A204.1 (cell line): ENCODE measurements around the gene RAPGEF4.

Experiments used
- FAIRE-seq: peaks from 2 replicates; lab custom pipeline; 2012; peaks lifted over from hg19 to GRCh38; lab: Jason Lieb, UNC

RAPGEF4 gene

DNA sequence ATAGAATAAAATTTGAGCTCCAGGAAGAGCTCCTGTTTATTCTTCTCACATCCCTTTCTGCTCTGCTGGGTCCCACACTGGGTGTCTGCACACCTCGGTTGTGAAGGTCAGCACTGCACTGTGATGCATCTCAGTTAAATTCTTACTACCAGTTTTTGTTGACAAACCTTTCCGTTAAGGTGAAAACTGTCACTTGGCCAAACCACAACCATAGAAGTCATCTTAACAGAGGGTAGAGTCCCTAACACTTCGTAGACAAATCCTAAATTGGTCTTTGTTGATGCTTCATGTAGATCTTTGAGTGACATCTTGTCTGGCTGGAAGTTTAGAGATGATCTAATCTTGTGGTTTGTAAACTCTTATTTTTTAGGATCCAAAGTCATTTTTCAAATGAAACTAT lies 172.6 kb downstream of the RAPGEF4 start:
- no peak for FAIRE-seq

DNA sequence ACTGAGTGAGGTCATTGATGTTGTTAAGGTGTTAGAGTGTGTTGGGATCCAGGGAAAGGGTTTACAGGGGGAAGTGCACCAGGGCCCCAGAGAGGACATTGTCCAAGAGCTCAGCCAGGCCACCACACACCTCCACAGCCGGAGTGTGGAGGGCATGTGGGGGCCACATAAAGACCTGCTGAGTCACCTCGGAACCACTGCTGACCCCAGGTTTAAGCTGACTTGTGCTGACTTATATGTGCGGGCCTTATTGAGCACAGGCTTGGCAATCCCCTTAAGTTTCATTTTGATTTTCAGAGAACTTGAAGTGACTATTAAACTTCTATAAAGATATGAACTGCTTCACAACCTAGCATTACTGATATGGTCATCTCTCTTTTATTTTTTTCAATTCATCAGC lies 173.8 kb downstream of the RAPGEF4 start:
- no peak for FAIRE-seq

DNA sequence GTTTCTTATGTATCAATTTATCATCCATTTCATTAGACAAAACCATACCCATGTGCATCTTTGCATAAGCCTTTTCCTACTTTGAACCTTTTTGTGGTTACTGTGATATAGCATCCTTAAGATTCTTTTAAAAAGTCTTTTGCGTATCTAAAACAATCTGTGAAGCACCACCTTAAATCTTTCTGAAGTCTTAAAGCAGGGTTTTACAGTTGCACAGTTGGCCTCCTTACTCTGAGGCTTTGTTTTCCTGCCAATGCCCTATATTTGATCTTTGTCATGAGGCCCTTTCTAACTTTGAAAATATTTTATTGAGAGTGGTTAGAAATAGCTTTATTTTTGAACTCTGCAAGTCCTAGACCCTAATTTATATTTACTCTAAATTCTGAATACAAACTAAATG lies 176.6 kb downstream of the RAPGEF4 start:
- no peak for FAIRE-seq

DNA sequence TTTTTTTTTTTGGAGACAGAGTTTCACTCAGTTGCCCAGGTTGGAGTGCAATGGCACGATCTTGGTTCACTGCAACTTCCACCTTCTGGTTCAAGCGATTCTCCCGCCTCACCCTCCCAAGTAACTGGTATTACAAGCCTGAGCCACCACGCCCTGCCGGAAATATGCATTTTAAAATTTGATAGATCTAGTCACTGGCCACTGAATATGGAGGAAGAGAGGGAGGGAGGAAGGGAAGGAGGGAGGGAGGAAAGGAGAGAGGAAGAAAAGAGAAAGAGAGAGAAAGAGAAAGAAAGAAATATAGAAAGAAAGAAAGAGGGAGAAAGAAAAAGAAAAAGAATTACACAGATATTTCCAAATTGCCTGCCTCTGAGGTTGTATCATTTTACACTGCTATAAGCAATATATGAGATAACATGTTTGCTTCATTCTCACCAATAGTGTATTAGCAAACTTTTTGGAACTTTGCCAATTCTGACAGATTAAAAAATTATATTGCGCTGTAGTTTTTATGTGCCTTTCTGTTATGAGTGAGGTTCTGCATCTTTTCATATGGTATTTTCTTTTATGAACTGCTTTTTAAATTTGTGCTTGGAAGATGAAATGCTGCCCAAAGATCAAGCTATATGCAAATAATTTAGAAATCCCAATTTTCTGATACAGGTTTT lies 178.8 kb downstream of the RAPGEF4 start:
- no peak for FAIRE-seq

DNA sequence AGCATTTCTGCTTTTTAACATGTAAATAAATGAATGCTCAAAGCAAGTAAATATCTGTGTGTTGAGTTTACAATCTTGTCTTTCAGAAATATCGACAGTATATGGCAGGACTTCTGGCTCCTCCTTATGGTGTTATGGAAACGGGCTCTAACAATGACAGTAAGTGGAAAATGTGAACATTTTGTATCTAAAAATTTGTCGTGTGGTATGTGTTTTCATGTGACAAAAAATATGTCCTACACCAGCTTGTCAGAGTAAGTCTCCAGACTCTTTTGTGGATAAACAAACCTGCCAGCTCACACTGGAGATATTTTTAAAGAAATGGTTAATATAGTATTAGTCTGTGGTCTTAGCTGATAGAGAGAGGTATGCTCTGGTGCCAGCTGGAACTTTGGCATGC lies 182.1 kb downstream of the RAPGEF4 start:
- FAIRE-seq: no peak

DNA sequence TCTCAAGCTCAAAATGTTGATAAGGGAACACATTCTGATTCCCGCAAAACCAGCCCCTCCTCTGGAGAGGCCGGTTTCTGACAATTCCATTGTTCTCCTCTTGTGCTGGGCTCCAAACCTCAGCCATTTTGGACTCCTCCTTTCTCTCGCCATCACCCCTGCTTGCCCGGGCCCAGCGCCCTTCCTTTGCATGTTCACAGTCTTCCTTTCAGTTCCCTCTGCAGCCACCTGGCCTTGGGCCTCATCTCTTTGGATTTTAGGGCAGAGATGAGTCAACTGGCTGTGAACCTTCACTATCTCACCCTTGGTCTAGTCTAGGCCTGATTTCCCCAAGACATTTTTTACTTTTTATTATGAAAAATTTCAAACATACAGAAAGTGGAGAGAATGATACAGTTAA lies 184.1 kb downstream of the RAPGEF4 start:
- no peak for FAIRE-seq

DNA sequence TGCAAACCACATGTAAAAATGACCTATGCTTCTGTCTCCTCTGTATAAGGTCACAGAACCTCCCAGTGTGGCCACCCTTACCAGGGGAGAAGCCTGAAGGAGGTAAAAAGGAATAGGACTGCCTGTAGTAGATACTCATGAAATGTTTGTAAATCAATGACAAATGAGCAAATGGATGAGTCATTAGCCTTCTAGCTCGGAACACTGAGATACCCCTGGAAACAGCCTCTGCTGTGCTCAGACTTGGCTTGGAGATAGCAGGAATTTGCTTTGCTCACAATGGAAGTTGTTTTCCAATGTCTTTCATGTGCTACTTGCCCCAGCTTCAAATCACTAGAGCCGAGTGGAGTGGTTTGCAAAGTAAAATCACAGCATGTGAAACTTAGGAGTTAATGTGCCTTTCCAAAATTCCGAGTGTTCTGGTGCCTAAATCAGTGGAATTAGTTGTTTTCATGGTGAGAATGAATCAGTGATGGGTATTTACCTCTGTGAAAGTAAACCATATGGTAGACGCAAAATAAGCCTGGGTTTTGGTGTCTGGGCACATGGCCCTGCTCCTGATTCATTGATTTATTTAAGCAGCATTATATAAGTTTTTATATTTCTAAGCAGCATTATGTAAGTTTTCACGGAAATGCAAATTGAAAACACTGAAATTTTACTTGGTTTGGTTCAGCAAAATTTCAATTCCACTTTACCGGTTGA lies 186.0 kb downstream of the RAPGEF4 start:
- no peak for FAIRE-seq

DNA sequence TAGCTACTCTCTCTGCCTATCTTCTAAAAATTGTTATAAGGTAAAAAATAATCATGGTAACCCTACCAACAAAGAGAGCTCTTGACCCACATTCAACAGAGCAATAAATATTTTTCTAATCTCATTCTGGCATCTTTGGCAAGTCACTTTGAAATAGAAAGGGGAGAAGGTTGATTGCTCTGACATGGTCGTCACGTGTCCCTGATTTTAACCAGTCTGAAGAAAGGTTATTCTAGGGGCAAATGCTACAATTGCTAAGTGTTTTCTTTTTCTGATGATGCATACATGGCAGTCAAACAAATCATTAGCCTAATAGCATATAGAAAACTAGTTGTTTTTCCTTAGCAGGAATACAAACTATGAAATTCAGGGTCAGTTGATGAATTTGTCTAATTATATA lies 186.7 kb downstream of the RAPGEF4 start:
- FAIRE-seq: no peak

DNA sequence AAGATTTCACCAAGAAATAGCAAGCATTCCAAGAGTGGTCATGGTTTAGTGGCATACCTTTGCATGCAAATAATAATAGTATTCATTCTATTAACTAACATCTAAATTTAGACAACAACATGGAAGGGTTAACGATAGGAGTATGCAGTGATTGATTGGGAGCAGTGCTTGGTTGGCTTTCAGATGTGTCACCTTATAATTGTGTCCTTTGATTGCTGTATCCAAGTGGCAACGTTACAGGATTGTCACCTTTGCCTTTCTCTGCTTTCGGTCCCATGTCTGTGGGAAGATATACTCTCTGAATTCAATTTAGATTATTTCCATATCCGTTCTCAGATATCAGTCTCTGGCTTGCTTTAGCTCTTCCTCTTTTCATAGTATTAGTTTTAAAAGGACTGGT lies 187.2 kb downstream of the RAPGEF4 start:
- no peak for FAIRE-seq

DNA sequence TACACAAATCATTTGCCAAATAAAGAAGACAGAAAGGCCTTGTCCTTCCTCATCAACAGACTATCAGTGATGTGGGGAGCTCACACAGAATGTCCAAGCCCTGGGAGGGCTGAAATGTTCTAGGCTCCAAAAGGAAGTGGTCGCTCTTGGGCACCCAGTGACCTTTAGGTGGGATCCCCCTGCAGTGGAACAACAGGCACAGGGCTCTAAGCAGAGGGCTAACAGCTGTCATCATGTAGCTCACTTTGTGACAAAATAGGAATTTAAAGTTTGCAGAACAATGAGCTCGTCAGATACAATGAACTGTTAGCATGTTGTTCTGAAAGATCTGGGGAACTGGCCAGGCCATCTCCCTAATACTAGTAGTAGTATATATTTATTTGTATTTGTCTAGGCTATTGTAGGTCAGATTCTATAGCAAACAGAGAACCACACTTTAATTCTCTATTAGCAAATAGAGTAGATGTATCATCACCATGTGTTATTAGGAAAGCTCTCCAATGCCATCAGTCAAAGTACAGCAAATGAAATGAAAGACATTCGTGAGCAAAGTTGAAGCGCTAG lies 188.5 kb downstream of the RAPGEF4 start:
- no peak for FAIRE-seq

DNA sequence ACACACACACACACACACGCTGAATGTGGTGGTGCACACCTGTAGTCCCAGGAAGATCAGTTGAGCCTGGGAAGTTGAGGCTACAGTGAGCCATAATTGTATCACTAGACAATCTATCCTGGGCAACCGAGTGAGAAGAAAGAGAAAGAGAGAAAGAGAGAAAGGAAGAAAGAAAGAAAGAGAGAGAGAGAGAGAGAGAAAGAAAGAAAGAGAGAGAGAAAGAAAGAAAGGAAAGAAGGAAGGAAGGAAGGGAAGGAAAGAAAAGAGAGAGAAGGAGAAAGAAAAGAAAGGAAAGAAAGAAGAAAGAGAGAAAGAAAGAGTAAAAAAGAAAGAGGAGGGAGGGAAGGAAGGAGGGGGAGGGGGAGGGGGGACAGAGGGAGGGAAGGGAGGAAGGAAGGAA lies 190.0 kb downstream of the RAPGEF4 start:
- no peak for FAIRE-seq

DNA sequence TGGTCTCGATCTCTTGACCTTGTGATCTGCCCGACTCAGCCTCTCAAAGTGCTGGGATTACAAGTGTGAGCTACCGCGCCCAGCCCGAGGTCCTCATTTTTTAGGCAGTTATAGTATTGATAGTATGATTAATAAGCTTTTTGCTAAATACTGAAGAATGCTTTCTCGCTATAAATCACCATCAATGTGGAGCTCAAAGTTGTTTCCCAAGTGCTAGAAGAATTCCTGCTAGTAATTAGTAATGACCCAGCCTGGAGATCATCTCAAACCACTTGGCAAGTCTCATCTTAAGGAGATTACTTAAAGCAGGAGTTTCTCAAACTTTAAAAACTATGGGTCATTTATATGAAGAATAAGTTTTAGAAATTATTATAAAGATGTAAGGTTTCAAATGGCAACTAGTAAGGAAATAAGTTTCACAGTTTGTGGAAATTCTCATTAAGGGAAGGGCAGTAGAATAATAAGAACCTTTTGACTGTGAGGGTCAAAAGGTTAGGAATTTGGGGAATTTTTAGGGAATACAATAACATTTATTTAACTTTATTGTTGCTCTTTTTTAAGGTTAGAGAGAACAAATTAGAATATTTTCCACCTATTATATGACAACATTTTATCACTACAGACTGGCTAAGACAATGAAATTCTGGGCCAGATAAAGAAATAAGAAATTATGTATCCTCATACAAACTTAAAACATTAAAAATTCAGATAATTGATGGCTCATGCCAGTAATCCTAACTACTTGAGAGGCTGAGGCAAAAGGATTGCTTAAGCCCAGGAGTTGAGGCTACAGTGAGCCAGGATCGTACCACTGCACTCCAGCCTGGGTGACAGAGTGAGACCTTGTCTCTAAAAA lies 191.4 kb downstream of the RAPGEF4 start:
- no peak for FAIRE-seq

DNA sequence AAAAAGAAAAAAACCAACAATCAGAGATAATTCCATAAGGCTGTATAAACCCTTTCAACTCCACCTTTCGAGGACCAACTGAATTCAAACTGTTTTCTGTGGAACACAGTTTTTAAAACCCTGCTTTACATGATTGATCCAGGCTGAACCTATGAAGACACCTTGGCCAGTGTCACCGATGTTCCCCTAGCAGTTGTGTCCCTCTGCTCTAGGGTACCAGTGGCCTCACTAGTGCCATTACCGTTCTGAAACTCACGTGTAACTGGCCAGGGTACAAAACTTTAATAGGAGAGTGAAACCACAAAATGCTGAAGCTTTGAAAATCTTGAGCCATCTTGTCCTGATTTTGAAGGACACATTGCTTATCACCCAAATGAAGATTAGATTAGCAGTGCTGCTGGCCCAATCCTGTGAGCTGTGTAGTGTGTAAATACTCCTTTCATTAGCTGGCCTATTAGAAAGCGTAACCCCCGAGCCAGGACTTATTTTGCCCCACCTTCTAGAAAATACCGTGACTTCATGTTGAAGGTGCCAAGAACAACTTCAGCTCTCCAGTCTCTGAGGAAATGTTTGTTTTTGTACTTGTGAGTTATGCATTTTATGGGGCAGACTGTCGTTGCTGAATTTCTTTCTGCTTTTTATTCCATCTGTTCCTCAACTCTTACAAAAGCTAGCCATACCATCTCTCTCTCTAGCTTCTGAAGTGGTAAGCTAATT lies 192.2 kb downstream of the RAPGEF4 start:
- FAIRE-seq: no peak

DNA sequence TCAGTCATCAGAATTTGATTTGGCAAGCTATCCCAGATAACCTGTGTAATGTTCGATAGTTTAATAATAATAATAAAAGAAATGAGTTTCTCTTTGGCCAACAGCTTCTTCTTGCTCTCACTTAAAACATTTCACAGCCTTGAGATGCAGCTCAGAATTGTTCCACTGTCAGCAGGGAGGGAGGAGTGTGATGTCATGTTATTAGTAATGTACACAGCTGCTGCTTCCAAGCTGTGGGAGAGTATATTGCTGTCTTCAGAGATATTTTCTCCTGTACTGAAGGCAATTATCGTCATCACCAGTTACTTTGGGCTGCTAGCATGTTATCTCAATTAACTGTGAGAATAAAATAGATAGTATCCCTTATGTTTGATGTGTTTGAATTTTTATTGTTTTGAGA lies 193.1 kb downstream of the RAPGEF4 start:
- no peak for FAIRE-seq

DNA sequence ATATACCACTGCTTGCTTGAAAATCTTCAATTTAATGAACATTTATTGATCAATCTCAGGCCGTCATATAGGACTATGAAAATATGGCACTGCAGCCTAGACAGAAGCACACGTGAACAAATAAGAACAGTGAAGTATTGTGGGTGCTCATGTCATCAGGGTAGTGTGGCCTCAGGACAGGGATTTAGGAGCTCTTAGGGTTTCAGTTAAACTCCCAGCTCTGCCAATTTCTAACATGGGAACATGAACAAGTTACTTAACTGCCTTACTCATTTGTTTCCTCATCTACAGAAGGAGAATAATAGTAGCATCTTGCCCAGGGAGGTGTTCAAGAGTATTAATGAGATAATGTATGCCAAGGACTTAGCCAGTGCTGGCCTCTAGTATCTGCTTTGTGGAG lies 194.0 kb downstream of the RAPGEF4 start:
- no peak for FAIRE-seq

DNA sequence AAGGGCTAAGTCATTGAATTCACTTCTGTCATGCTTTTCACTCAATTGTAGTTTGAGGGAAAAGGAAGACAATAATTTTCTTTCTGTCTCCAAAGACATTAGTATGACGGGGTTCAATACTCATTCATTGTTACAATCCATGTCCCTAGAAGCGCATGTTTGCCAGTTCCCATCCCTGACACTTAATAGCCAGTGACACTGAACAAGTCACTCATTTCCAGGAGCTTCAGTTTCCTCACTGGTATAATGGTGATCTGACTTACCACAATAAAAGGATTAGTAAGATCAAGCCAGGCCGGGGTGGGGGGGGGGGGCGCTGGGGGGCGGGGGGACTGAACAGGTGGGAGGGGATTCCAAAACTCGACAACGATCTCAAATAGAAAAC lies 195.2 kb downstream of the RAPGEF4 start:
- no peak for FAIRE-seq

DNA sequence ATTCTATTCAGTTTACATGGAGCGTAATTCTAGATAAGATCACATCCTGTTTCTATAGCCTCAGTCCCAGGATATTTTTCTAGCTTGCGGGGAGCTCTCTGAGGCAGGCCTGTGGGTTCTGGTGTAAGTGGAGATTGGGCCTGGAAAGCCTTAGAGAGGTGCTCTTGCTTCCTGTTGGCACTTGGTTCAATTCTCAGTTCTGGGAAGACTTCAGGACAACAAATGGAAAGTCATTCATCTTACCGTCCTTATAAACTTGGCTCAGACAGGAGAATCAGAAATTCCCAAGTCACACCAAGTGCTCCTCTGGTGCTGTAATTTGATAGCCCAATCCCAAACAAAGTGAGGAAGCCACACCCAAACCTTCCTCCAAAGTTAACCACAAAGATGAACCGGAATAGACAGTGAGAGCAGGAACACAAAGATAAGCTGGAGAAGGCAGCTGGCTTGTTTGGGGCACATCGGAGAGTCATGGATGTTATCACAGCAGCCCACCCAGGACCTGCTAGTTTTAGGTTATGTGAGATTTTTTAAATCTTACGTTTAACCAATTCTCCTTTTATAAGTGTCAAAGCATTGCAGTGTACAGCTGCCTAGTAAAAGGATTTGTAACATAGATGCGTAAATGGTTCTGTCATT lies 195.7 kb downstream of the RAPGEF4 start:
- no peak for FAIRE-seq

DNA sequence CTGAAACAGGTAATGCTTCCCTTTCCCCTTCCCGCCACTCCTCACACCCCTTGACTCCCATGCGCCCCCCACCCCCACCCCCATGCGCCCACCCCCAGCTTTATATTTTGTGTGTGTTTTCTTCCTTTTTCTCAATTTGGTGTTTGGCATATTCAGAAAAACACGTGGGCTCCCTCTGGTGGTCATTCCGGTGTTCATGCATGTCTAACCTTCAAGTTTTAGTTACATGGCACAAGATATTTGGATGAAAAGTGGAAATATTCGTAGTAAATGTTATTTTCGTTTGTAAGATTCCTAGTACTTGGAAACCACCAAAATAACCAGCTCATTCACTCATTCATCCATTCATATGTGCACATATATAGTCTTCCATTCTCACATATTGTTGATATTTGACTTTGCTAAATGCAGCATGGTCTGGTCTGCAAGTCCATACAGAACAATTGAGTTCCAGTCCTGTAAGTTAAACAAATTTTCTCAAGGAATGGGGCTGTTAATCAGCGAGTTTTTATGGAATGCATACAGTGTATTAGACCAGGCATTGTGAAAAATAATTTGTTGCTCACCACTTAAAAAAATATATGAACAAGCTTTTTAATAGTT lies 196.4 kb downstream of the RAPGEF4 start:
- peak; percentile 64 for FAIRE-seq

DNA sequence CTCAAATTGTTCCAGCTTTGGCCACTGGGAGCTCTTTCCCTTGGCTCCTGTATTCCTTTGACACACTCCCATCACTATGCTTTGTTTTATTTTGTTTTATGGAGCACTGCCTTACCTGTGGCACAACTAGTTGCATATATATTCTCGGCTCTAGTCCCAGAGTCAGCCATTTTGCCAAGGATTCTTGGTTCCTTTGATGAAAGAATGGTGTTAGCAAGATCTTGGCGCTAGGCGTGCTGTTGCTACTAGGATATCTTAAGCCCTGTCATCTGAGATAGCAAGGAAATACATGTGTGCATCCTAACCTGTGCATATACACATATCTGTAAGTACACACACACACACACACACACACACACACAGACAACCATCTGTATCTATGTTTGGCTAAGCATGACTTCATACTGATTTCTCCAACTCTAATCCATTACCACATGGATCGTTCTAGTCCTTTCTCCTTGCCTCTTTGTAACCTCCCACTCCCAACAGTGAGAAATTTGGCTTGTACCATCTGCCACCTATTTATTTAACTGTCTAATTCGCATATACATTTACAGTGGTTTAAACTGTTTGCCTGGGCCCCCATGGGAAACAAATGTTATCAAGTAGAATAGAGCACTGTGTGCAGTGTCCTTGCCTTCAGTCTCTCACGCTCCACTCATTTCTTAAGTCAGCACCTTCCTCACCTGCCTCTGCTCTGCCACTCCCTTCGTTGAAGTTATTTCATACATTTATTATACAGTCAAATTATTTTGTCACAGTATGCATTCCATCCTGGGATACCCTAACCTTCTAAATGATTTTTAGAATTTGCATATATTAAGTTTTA lies 202.5 kb downstream of the RAPGEF4 start:
- FAIRE-seq: no peak

DNA sequence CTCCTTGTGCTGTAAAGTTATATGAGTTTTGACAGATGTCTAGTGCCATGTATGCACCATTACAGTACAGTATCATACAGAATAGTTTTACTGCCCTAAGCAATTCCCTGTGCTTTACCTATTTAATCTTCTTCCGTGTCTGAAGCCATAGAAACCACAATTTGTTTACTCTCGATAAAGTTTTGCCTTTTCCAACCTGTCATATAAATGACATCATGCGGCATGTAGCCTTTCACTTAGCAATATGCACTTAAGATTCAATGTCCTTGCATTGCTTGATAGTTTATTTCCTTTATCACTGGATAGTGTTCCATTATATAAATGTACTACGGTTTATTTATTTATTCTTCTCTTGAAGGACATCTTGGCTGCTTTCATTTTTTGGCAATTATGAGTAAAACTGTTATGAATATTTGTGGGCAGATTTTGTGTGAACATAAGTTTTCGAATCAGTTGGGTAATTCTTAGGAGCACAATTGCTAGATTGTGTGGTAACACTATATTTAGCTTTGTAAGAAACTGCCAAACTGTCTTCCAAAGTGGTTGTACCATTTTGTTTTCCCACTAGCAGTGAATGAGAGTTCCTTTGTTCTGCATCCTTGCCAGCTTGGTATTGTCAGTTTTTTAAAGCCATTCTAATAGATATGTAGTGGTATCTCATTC lies 203.2 kb downstream of the RAPGEF4 start:
- no peak for FAIRE-seq
